Esophagus muscularis mucosa (tissue), 4 donors: ENCODE measurements around the gene PDLIM5. TPM values are rescaled to one million over a fixed set of nuclear protein-coding genes. Genes with fewer than 3 reads are reported as not detected.

ENCODE experiments used
- DNase-seq: peaks from one replicate; pipeline ENCODE4 v3.0.0-alpha.2; 2017; ENCODE audit errors: extremely low spot score
- H3K27ac ChIP-seq, 4 donors: fragments of 200-600 bp; sonication (generic); replicated peaks in 1 of 4; 1 replicate in 3 of 4; 2 replicates in 1 of 4; pipeline ENCODE4 v1.5.1; 2016 to 2019; ENCODE audit warnings: mild to moderate bottlenecking in 1 of 4
- H3K27me3 ChIP-seq, 4 donors: fragments of 200-600 bp; sonication (generic); one replicate each; pipeline versions ENCODE4 v1.5.1 to v1.6.0; 2016 to 2019
- H3K36me3 ChIP-seq, 4 donors: fragments of 200-600 bp; sonication (generic); one replicate each; pipeline ENCODE4 v1.5.1; 2016 to 2019
- H3K4me1 ChIP-seq, 4 donors: fragments of 200-600 bp; sonication (generic); one replicate each; pipeline ENCODE4 v1.5.1; 2016 to 2019
- H3K4me3 ChIP-seq, 4 donors: fragments of 200-600 bp; sonication (generic); 1 replicate in 2 of 4; 2 replicates in 2 of 4; pipeline ENCODE4 v1.5.1; 2016 to 2019; ENCODE audit warnings: mild to moderate bottlenecking in 4 of 4, moderate library complexity in 1 of 4
- H3K9me3 ChIP-seq, 4 donors: fragments of 200-600 bp; sonication (generic); 1 replicate in 3 of 4; 2 replicates in 1 of 4; pipeline ENCODE4 v1.5.1; 2016 to 2019
- EP300 ChIP-seq: sonication (generic); formaldehyde crosslinking; IDR thresholded peaks from one replicate; pipeline ENCODE4 v1.6.1; 2017; ENCODE audit warnings: antibody characterized with exemption
- POLR2A ChIP-seq: fragments of 450-650 bp; IDR thresholded peaks from one replicate; pipeline ENCODE4 v1.6.1; 2017; ENCODE audit warnings: antibody characterized with exemption, moderate library complexity, mild to moderate bottlenecking, low read depth
- POLR2AphosphoS5 ChIP-seq, 2 donors: sonication (generic); formaldehyde crosslinking; IDR thresholded peaks; one replicate each; pipeline ENCODE4 v1.6.1; 2017; ENCODE audit warnings: antibody characterized with exemption in 2 of 2
- WGBS: methylation state at CpG from one replicate; pipeline ENCODE4 v1.1.5; 2018; 5-methylcytosine and 5-hydroxymethylcytosine counted together
- intact Hi-C: fragments of 100-400 bp; cut with DNase I; formaldehyde crosslinking; loops from one replicate; pipeline ENCODE4 v1.15.1; 2023
- total RNA-seq, 4 donors: library from RNA; depleted of rRNA; stranded (reverse); fragments of >200 nt; gene quantifications; one replicate each; pipeline versions ENCODE4 v1.1.0 to v1.2.1, GENCODE V29; 2016
- TF ChIP-seq, protein P1 (sequence below), 3 experiments: fragments of 200-600 bp in 2 of 3; fragments of 450-650 bp in 1 of 3; sonication (generic) in 2 of 3; IDR thresholded peaks; one replicate each; pipeline ENCODE4 v1.5.1; 2017 to 2019; ENCODE audit warnings: antibody characterized with exemption in 3 of 3, mild to moderate bottlenecking in 2 of 3, moderate library complexity in 1 of 3

PDLIM5 gene
- total RNA-seq, 4 donors from 2014 or later = 138 to 160 (median 146) TPM

DNA sequence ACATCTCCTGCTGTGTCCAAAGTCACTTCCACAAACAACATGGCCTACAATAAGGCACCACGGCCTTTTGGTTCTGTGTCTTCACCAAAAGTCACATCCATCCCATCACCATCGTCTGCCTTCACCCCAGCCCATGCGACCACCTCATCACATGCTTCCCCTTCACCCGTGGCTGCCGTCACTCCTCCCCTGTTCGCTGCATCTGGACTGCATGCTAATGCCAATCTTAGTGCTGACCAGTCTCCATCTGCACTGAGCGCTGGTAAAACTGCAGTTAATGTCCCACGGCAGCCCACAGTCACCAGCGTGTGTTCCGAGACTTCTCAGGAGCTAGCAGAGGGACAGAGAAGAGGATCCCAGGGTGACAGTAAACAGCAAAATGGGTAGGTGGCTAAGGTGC lies 123.9 kb downstream of the PDLIM5 start:
- Histone ChIP-seq H3K4me1 (peaks cover 33 to 61% (median 42%) of the 10 kb centered on the region in 4 donors), H3K36me3 (peaks cover 0 to 19% (median 9%) of the 10 kb centered on the region in 4 donors), H3K9me3 (no peaks in the 10 kb centered on the region), H3K4me3 (no peak overlapping the region), H3K27ac (no peak overlapping the region), H3K27me3 (no peaks in the 10 kb centered on the region)
- no peak for DNase-seq
- WGBS = 90% methylated on average over 10 of the region's 10 CpGs
- TF ChIP-seq EP300 (no peak), POLR2AphosphoS5 (IDR thresholded peaks at IDR 0.05) (no peak), POLR2A (no peak)
- TF ChIP-seq, protein P1, sequence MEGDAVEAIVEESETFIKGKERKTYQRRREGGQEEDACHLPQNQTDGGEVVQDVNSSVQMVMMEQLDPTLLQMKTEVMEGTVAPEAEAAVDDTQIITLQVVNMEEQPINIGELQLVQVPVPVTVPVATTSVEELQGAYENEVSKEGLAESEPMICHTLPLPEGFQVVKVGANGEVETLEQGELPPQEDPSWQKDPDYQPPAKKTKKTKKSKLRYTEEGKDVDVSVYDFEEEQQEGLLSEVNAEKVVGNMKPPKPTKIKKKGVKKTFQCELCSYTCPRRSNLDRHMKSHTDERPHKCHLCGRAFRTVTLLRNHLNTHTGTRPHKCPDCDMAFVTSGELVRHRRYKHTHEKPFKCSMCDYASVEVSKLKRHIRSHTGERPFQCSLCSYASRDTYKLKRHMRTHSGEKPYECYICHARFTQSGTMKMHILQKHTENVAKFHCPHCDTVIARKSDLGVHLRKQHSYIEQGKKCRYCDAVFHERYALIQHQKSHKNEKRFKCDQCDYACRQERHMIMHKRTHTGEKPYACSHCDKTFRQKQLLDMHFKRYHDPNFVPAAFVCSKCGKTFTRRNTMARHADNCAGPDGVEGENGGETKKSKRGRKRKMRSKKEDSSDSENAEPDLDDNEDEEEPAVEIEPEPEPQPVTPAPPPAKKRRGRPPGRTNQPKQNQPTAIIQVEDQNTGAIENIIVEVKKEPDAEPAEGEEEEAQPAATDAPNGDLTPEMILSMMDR (IDR thresholded peaks at IDR 0.05) = no peak
- intact Hi-C loops = no loop called here

DNA sequence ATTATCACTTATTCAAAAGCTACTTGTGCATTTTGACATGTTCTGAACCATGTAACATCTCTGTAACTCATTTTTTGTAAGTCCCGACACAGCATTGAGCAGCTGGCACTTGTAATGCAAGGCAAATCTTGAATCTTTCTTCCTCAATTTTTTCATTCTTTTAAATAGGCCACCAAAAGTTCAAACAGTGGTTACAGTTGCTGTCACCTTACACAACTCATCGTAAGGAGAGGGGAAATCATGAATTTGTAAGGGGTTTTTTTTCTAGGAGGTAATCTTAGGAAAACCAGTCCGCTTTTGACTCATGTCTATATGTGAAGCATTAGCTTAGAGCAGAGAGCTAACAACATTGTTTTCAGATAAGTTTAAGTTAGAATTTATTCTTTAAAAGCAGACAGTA lies 124.5 kb downstream of the PDLIM5 start:
- H3K27ac ChIP-seq = no peak overlapping the region
- H3K4me3 ChIP-seq = no peak overlapping the region
- intact Hi-C loops = no loop called here
- peaks cover 37 to 61% (median 43%) of the 10 kb centered on the region in 4 donors for H3K4me1 ChIP-seq
- DNase-seq = no peak
- peaks cover 0 to 19% (median 9%) of the 10 kb centered on the region in 4 donors for H3K36me3 ChIP-seq
- no peak for TF ChIP-seq POLR2AphosphoS5 (IDR thresholded peaks at IDR 0.05)
- no peak for TF ChIP-seq EP300
- TF ChIP-seq, protein P1 (IDR thresholded peaks at IDR 0.05) = no peak
- TF ChIP-seq POLR2A = no peak
- WGBS = 70% methylated on average over 3 of the region's 3 CpGs
- H3K9me3 ChIP-seq = no peaks in the 10 kb centered on the region
- H3K27me3 ChIP-seq = no peaks in the 10 kb centered on the region

DNA sequence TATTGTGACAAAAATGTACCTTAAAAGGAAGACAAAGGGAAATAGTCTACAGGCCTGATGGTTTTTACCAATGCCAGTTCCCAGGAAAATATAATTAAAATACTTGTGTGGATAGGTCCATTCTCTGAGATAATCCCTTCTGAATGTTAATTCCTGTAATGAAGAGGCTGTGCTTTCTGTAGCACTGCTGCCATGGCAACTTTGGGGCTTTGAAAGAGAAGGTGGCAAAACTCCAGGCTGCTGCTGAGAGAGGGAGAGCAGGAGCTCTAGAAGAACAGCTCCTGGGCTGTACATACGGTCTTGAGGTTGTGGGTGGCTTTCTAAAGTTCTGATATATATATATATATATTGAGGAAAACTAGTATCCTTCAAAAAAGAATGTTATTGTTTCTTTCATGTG lies 125.4 kb downstream of the PDLIM5 start:
- intact Hi-C loops = no loop called here
- WGBS = 32% methylated on average over 1 of the region's 1 CpG
- Histone ChIP-seq H3K9me3 (no peaks in the 10 kb centered on the region), H3K36me3 (peaks cover 0 to 19% (median 9%) of the 10 kb centered on the region in 4 donors), H3K4me1 (peaks cover 39 to 61% (median 44%) of the 10 kb centered on the region in 4 donors), H3K4me3 (no peak overlapping the region), H3K27me3 (no peaks in the 10 kb centered on the region), H3K27ac (no peak overlapping the region)
- no peak for DNase-seq
- TF ChIP-seq, protein P1 (IDR thresholded peaks at IDR 0.05) = no peak

DNA sequence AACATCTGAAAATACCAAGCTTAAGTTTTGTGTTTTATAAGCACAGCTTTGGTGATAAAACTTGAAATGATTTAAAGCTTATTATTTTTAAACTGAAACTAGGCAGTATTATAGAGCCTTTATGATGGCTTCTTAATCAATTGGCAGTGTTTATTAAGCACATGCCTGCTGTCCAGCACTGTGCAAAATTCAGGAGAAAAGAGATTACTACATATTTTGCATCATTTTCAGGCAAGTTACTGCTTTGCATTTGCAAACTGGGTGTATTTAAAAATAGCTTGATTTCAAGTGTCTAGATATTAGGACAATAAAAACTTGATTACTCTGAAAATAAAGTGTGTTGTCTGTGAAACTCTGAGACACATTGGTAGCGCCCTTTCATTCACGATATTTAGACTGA lies 126.5 kb downstream of the PDLIM5 start:
- Histone ChIP-seq H3K9me3 (no peaks in the 10 kb centered on the region), H3K27ac (no peak overlapping the region), H3K4me3 (no peak overlapping the region), H3K4me1 (peaks cover 41 to 66% (median 49%) of the 10 kb centered on the region in 4 donors), H3K27me3 (no peaks in the 10 kb centered on the region), H3K36me3 (peaks cover 0 to 19% (median 9%) of the 10 kb centered on the region in 4 donors)
- TF ChIP-seq EP300 = no peak
- TF ChIP-seq, protein P1 (IDR thresholded peaks at IDR 0.05) = no peak
- TF ChIP-seq POLR2A = no peak
- TF ChIP-seq POLR2AphosphoS5 (IDR thresholded peaks at IDR 0.05) = no peak
- intact Hi-C loops = no loop called here
- no peak for DNase-seq
- 70% methylated on average over 2 of the region's 2 CpGs for WGBS

DNA sequence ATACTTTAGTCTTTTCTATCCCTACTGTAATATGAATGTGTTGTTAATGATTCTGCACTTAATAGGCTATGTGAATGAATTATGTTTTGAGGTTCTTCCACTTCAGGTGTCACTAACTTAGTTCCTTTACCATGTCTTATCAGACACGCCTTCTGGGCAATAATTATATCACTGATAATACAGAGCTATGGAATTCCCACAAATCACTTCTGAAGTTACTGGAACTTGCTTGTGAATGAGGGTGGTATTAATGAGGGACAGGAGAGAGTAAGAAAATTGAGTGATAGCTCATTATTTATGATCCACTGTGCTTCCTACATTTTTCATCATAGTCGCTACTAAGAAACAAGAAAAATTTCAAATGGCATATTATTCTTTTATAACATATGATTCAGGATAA lies 130.0 kb downstream of the PDLIM5 start:
- TF ChIP-seq EP300 (no peak), POLR2A (no peak), POLR2AphosphoS5 (IDR thresholded peaks at IDR 0.05) (no peak)
- TF ChIP-seq, protein P1 (IDR thresholded peaks at IDR 0.05) = no peak
- intact Hi-C loops = loop anchor here (5.0 kb wide), 1 partner anchor 129 kb away; the partner anchor contains the start of gene PDLIM5
- H3K36me3 ChIP-seq = peaks cover 7 to 28% (median 11%) of the 10 kb centered on the region in 4 donors
- no peaks in the 10 kb centered on the region for H3K9me3 ChIP-seq
- no peak overlapping the region for H3K4me3 ChIP-seq
- DNase-seq = no peak
- peaks cover 21 to 44% (median 41%) of the 10 kb centered on the region in 4 donors for H3K4me1 ChIP-seq
- no peak overlapping the region for H3K27ac ChIP-seq
- WGBS = 80% methylated on average over 2 of the region's 2 CpGs
- H3K27me3 ChIP-seq = no peaks in the 10 kb centered on the region
